ENCODE measurements around the gene HYAL3. TPM values are rescaled to one million over a fixed set of nuclear protein-coding genes. Genes with fewer than 3 reads are reported as not detected.

HYAL3 gene
- total and polyA plus RNA-seq, 2 of the 8 experiments (the other 6 are each of a cell fraction or from before 2014, with no cell fraction given) = 3.2 to 12.2 TPM

DNA sequence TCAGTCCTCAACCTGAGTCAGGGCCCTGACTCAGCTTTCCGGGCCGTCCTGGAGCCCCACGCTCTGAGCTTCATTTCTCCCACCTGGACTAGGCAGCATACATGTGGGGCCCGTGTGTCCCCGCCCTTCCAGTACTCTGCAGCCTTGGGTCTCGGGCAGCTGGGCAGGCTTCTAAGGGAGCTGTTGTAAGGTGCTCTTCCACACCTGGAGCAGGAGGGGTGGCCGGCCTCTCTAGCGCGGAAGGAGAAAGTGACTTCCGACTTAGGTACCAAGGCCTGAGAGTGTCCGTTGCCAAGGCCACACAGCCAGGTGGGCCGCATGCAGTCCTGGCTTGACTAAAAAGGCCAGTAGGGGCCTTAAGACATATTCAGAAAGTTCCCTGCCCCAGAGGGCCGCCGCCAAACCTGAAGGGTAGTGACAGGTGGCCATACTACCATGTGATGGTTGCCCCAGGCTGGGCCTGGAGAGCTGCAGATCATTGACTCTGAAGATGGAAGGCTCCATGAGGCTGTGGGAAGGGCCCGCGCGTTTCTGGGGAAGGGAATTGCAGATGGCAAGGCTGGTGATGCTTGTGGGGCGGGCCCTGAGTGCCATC is 39.7 kb downstream of the HYAL3 start:
- no peak overlapping the region for H2BK20ac ChIP-seq (ENCODE audit: low read length)
- H3K9me3 ChIP-seq (ENCODE audit: insufficient read depth in 2 of 2, low read depth in 1 of 2, low read length in 1 of 2) = no peaks in the 10 kb centered on the region
- no peaks in the 10 kb centered on the region for H3K79me2 ChIP-seq (ENCODE audit: control insufficient read depth in 1 of 2, insufficient read depth in 2 of 2, low read length in 2 of 2)
- H2AK5ac ChIP-seq (ENCODE audit: low read depth, low read length) = no peak overlapping the region
- no peak overlapping the region for H3K56ac ChIP-seq (replicated peaks; ENCODE audit: insufficient read length, low read depth, low read length)
- no peak overlapping the region for H2BK120ac ChIP-seq (replicated peaks; ENCODE audit: low read depth, low read length)
- no peak overlapping the region for H3K14ac ChIP-seq (ENCODE audit: insufficient read length)
- TF ChIP-seq CTBP2 (IDR thresholded peaks at IDR 0.05; ENCODE audit: borderline replicate concordance, insufficient read depth, insufficient read length, low read length) (peak; percentile 50), BRCA1 (IDR thresholded peaks at IDR 0.05; ENCODE audit: low read depth, low read length) (no peak), GABPA (IDR thresholded peaks at IDR 0.05; ENCODE audit: borderline replicate concordance, insufficient read depth, low read length) (no peak), ASH2L (IDR thresholded peaks at IDR 0.05; ENCODE audit: low read length) (peak; percentile 50)
- H3K23ac ChIP-seq (ENCODE audit: insufficient read length) = no peak overlapping the region
- no peak for DNase-seq (ENCODE audit: low read depth in 1 of 2, low spot score in 2 of 2)
- no peak overlapping the region for H2AFZ ChIP-seq (ENCODE audit: low read length)
- H3K23me2 ChIP-seq (ENCODE audit: low read depth, low read length) = peaks cover 2% of the 10 kb centered on the region; the same call in 1 of the 2 replicates
- peaks cover 15 to 24% (median 18%) of the 10 kb centered on the region in 4 experiments; a peak in 7 of 8 replicates for H3K36me3 ChIP-seq (ENCODE audit: control insufficient read depth in 2 of 4, insufficient read depth in 4 of 4, low read length in 3 of 4)
- no peak overlapping the region for H3K9ac ChIP-seq (replicated peaks in 1 of 4; ENCODE audit: extremely low read depth in 1 of 4, low read depth in 3 of 4, low read length in 3 of 4)
- ChIA-PET POLR2A (ENCODE audit: partially characterized antibody) (interaction anchor here (0.6 to 4.3 kb wide), 22 partner anchors 9 to 71 kb away, joined by 3 to 35 read pairs (median 4); partner anchors contain the start of genes GNAI2, HYAL2, IFRD2 and LSMEM2), CTCF (ENCODE audit: partially characterized antibody) (interaction anchor here (0.9 to 53.5 kb wide), 11 partner anchors 10 to 142 kb away, joined by 3 to 2149 read pairs (median 13); partner anchors contain the start of genes GNAI2, GNAT1, IFRD2 and LSMEM2)
- 69% methylated on average over 18 of the region's 18 CpGs; no CpG with 5 or more reads in 1 of the 2 experiments for WGBS, 2 experiments (ENCODE audit: extremely low coverage in 1 of 2, insufficient coverage in 1 of 2, insufficient read length in 1 of 2, insufficient replicate concordance in 2 of 2, low coverage in 1 of 2, low lambda C conversion rate in 2 of 2, missing lambda C conversion rate in 1 of 2)
- no peak overlapping the region for H4K5ac ChIP-seq (ENCODE audit: insufficient read length, low read depth, low read length)
- FAIRE-seq = no peak
- peak overlapping the region; percentile 40 to 73; a peak in 3 of 4 replicates for H3K4me2 ChIP-seq (ENCODE audit: insufficient read depth in 1 of 2, low read depth in 2 of 2, low read length in 2 of 2)
- no peak overlapping the region for H2BK5ac ChIP-seq (ENCODE audit: low read depth, low read length)
- H4K8ac ChIP-seq (ENCODE audit: extremely low read depth, insufficient read depth, low read length) = peak overlapping the region; percentile 29; the same call in 1 of the 2 replicates
- H3K27ac ChIP-seq (ENCODE audit: low read depth, low read length) = no peak overlapping the region
- H4K91ac ChIP-seq (replicated peaks; ENCODE audit: insufficient read length, low read length) = no peak overlapping the region
- no peak overlapping the region for H2BK15ac ChIP-seq (ENCODE audit: low read length)
- no peaks in the 10 kb centered on the region for H3K27me3 ChIP-seq (replicated peaks in 1 of 4; ENCODE audit: control insufficient read depth in 3 of 4, extremely low read depth in 1 of 4, insufficient read depth in 3 of 4, low read length in 3 of 4)
- no peaks in the 10 kb centered on the region for H3K79me1 ChIP-seq (ENCODE audit: low read depth, low read length)
- H4K20me1 ChIP-seq (replicated peaks in 1 of 2; ENCODE audit: control insufficient read depth in 1 of 2, insufficient read depth in 2 of 2, low read length in 2 of 2) = peaks cover 2 to 7% of the 10 kb centered on the region in 2 experiments
- H3K4me1 ChIP-seq (replicated peaks in 1 of 4; ENCODE audit: control insufficient read depth in 3 of 4, insufficient read depth in 4 of 4, low read length in 3 of 4) = peaks cover 0 to 23% (median 18%) of the 10 kb centered on the region in 4 experiments; a peak in 6 of 7 replicates
- H3K4me3 ChIP-seq (ENCODE audit: extremely low read depth in 1 of 4, insufficient read depth in 2 of 4, low read depth in 3 of 4, low read length in 4 of 4) = peak overlapping the region in 1 of 4 experiments; percentile 60; a peak in 2 of 8 replicates
- H3K18ac ChIP-seq (ENCODE audit: extremely low read depth, low read length) = no peak overlapping the region; the same call in 1 of the 2 replicates
- H2BK12ac ChIP-seq (ENCODE audit: low read depth, low read length) = no peak overlapping the region
- no peak overlapping the region for H3K4ac ChIP-seq (replicated peaks; ENCODE audit: insufficient read length, low read depth, low read length)

All from H1 (cell line).